ENCODE measurements around the gene MOGAT2. TPM values are rescaled to one million over a fixed set of nuclear protein-coding genes. Genes with fewer than 3 reads are reported as not detected.
"Not testable (repeated sequence)": the region's sequence is repeated elsewhere in the genome, so short reads cannot be mapped to it uniquely, and the experiment has no call there.

MOGAT2 gene
- total RNA-seq, 1 donor from 2014 or later, result not detected

DNA sequence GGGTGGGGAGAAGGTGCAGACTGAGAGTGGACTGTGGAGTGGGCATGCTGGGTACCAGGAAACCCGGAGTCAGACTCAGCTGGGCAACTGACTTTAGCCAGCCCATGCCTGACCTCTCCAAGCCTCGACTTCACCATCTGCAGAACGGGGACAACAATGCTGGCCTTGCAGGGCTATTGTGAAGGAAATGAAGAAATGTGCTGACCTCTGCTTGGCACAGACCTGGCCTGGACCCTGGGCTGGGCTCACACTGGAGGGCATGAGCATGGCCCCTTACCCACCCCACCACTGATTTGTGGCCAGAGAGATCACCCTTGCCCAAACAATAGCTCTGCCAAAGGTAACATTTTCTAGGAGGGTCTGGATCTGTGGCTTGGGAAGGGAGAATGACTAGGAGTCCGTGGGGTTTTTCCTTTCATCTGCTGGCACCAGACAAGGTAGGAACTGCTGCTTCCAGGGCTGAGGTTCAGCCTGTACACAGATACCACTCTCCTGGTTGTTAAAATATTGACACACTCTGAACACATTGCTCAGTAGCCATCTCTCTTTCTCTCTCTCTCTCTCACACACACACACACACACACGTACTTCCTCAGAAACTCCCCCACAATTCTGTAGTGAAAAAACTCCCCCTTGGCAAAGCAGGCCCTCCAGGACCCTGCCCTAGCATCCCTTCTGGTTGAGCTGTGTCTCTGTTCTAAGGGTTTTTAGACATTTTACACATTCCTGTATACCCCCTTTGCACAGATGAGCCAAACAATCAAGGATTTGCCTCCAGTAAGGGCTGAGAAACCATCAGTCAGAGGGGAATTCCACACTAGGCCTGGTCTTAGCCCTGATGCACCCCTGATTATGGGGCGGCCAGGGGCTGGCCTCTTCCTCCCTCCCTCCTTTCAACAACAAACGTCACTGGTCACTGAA, 1.0 kb downstream of the MOGAT2 start:
- intact Hi-C loops (cut with micrococcal nuclease), result no loop called here

DNA sequence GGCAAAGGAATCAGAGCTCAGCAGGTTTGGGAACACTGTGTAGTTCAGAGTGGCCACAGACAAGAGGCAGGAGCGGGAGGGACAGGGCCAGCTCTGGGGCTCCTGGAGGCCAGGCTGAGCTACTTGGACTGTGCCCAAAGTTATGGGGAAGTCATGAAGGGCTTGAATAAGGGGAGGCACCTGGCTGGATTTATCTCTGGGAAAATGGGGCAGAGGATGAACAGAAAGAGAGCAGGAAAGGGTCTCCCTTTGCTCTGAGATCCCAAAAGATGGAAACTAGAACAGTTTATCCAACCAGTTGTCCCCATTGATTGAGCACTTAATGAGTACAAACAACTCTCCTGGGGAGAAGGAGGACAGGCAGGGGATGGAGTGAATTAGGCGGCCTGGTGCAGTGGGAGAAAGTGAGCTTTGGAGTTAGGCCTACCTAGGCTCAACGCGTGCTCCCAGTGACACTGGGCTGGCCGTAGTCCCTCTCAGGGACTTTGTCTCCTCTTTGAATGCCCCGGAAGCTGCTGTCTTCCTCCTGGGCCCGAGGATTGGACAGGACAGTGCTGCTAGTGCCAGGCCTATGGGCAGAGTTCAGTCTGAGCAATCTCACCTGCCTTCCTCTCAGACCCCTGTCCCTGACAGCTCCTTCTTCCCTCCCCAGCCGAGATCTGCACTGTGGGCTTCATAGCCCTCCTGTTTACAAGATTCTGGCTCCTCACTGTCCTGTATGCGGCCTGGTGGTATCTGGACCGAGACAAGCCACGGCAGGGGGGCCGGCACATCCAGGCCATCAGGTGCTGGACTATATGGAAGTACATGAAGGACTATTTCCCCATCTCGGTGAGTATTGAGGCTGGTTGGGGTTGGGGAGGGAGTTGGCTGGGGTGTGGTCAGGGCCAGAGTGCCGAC, 2.0 kb downstream of the MOGAT2 start:
- intact Hi-C loops (cut with micrococcal nuclease), result no loop called here

DNA sequence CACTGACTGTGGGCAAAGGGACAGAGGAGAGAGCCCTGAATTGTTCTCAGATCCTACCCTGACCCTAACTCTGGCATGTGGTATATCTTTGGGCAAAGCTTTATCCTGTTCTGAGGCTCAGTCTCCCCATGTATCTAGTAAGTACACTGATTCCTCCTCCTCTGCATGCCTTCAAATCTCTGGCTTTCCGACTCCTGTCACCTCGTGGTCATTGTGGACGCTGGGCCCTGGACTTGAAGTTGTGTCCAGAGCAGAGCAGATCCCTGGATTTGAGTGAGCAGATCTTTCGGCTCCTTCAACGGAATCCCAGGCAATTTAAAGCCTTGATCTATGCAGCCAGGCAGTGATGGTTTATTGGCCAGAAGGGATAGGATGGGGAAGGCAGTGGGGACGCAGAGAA, 3.0 kb downstream of the MOGAT2 start:
- intact Hi-C loops (cut with micrococcal nuclease), result no loop called here

DNA sequence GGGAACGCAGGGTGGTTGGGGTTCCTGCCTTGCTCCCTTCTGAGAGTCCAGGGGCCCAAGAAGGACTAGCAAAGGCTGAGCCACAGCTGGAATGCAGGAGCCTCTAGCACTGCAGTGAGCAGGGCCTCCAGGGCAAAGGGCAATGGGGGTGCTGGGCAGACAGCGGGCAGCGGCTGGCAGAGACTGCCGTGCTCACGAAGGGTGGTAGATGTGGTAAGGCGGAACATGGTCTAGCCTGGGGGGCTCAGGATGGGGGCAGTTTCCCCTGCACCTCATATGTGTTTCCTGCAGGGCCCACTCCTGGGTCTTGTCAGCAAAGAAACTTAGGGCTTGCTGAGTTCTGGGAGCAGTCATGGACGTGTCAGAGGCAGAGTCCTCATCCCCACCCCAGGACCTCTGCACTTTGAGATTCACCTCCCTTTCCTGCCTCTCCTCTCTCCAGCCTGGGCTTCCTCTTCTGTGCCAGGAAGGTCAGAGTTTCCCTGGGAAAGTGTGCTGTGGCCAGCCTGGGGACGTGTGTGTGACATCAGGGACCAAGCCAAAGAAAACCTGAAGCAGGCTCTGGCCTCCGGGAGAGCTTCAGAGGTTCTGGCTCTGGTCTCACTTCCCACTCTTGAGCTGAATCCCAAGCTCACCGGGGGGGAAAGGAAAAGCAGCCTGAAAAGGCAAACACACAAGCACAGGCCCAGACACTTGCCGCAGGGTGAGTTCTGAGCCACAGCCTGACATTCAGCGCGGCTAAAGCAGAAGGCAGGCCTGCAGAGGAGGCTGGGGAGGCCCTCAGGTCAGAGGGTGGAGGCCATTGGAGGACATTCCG, 4.4 kb downstream of the MOGAT2 start:
- intact Hi-C loops (cut with micrococcal nuclease), result no loop called here

DNA sequence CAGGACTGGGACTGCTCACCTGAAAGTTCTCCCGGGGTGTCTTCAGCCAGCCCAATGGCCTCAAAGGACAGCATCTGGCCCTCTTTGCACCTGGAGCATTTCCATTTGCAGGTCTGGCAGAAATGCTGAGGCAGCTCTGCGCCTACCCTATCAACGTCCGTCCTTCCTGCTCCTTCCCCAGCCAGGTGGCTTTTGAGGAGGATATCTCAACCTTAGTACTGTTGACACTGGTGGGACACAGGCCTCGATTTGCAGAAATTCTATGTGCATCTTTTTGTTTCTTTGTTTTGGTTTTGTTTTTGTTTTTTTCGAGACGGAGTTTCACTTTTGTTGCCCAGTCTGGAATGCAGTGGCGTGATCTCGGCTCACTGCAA, 5.0 kb downstream of the MOGAT2 start:
- intact Hi-C loops (cut with micrococcal nuclease), result loop anchor here (1.0 kb wide), 5 partner anchors 46 to 597 kb away; partner anchors contain the start of gene DGAT2

DNA sequence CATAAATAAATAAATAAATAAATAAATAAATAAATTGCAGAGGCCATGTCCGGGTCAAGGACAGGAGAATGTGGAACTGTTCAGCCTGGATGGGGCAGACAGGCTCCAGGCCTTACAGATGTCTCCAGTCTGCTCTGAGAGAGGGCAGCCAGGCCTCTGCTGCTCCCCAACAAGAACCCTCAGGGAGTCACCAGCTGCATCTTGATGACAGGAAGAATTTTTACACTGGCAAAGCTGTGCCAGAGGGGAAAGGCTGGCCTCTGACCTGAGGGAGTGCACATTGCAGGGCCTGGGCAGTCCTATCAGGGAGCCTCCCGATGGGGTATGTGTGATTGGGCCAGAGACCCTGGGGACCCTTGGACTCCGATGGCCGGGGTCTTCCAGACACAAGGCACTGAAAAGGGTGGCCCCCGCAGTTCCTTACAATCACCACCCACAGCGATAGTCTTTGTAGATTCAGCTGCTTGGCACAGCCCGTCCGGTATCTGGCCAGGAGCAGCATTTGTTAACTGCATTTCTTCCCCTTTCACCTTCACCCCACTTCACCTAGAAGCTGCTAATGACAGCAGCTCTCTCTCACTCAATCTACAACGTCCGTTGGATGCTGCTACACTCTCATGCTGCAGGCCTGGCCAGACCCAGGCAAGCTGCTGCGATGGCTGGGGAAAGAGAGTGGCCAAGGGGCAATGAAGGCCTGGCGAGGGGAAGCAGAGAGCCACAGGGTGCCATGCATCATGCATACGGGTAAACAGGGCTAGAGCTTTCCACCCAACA, 8.1 kb downstream of the MOGAT2 start:
- intact Hi-C loops (cut with micrococcal nuclease), result no loop called here

DNA sequence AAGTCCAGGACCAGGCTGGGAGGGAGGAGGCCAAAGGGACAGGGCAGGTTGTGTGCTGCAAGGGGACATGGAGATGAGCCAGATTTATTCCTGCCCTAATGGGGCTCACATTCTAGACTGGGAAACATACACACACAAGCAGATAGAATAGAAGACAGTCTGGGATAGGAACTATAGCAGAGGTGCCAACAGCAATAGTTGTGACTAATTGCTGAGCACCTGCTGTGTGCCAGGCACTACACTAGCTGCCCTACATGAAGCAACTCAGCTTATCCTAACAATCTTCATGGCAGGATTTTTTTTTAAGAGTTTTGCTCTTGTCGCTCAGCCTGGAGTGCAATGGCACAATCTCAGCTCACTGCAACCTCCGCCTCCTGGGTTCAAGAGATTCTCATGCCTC, 11.4 kb downstream of the MOGAT2 start:
- intact Hi-C loops (cut with micrococcal nuclease), result no loop called here

DNA sequence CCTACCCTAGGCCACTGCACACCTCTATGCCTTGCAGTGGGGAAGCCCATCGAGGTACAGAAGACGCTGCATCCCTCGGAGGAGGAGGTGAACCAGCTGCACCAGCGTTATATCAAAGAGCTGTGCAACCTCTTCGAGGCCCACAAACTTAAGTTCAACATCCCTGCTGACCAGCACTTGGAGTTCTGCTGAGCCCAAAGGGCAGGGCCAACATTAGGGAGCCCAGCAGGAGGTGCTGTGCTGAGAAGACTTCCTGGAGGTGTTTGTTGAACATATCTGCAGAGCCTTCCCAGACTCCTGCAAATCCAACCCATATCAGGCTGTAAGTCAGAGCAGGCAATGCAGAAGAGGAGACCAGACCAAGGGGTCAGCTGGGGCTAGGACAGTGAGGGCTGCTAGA, 13.5 kb downstream of the MOGAT2 start:
- intact Hi-C loops (cut with micrococcal nuclease), result no loop called here

DNA sequence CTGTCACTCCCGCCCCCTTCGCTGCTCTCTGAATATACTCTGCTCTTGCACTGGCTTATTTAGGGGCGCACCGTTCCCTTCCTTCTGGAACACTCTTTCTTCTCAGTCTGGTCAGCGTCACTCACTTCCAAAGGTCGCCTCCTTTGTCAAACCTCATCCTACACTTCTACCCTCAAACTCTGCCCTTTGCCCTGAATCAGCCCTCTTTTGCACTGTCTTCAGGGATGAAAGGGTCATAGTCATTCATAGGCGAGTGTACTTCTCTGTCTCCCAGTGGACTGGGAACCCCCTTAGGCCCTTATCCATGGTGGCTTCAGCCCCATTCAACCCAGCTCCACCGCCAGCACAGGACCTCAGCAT, 15.4 kb downstream of the MOGAT2 start:
- intact Hi-C loops (cut with micrococcal nuclease), result no loop called here

DNA sequence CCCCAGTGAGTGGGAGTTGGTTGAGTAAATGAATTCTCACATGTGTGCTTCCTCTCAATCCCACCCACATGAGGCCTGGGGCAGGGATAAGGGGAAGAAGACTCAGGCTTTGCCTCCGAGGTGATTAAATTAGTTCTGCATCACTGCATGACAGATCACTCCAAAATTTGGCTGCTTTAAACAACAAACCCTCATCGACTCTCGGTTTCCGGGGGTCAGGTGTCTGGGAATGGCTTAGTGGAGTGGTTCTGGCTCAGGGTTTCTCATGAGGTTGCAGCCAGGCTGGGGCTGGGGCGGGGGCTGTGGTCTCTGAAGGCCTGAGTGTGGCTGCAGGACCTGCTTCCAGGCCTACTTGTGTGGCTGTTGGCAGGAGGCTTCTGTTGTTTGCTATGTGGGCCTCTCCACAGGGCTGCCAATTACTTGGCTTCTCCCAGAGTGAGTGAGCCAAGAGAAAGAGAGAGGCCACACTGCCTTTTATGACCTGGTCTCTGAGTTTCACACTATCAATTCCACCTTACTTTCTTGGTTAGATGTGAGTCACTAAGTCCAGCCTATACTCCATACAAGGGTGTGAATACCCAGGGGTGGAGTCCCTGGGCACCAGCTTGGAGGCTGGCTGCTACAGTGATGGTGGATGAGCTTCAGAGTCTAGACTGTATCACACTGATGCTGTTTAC, 15.9 kb downstream of the MOGAT2 start:
- intact Hi-C loops (cut with micrococcal nuclease), result no loop called here

DNA sequence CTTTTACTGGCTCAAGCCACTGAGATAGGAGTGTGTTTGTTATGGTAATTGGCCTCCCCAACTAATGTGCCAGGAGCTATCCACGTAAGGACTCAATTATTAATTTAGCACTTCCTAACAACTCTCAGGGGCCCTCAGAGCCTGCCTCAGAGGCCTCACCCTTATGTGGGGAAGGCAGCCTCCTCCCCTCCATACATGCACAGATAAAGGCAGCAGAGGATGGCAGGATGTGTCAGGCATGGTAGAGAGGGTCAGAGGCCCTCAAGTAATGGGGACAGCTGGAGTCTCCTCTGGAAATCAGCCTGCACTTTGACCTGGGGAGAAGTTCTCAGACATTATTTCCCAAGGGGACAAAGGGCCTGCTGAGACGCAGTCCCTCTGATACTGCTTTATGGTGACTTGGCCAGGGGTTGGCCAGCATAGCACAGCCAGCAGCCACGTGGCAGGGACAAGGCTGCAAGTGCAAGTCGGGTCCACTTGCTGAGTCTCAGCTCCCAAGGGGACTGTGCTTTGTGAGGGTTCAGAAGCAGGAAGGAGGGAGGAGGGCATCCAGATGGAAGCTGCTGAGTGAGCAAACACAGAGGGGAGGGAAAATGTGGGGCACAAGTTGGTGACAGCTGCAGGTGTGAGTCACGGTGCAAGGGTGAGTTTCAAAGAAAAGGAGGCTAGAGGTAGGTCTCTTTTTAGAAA, 17.0 kb downstream of the MOGAT2 start:
- intact Hi-C loops (cut with micrococcal nuclease), result no loop called here

DNA sequence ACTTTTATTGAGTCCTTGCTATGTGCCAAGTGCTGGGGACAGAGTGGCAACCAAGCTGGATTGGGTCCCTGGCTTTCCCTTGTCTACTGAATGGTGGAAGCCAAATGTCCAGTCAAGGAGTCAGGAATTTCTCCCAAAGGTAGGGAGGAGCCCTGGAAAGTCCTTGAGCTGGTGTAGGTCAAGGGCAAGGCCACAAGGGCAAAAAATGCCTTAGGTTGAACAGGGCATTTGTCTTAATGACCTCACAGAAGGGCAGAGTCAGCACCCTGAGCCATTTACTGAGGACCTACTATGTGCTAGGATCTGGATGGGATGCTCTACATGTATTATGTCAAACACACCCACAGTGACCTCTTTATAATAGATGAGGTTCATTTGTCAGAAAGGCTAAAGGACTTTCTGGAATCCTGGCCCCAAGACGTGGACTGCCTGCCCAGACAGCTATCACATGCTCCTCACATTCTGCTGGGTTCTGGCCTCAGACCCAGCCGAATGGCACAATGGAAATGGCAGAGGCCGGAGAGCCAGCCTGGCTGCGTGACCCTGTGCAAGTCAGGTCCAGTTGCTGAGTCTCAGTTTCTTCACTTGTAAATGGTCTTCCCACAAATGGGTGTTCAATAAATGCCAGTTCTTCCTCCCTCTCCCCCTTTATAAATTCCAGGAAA, 17.7 kb downstream of the MOGAT2 start:
- intact Hi-C loops (cut with micrococcal nuclease), result no loop called here

DNA sequence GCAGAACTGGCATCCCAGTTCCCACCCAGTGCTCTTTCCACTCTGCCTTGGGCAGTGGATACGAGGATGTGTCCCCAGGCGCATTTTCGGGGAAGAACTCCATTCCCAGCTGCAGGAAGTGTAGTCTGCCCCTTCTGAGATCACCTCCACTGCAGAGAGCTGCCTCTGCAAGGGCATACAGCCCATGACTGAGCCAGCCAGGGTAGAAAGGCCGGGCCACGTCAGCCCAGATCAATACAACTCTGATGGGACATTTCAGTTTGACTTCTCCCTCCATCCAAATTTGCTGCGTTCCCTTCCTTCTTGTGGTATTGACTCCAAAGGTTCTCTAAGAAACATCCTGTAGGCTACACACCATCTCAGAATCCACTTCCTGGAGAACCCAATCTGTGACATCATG, 19.7 kb downstream of the MOGAT2 start:
- intact Hi-C loops (cut with micrococcal nuclease), result no loop called here

DNA sequence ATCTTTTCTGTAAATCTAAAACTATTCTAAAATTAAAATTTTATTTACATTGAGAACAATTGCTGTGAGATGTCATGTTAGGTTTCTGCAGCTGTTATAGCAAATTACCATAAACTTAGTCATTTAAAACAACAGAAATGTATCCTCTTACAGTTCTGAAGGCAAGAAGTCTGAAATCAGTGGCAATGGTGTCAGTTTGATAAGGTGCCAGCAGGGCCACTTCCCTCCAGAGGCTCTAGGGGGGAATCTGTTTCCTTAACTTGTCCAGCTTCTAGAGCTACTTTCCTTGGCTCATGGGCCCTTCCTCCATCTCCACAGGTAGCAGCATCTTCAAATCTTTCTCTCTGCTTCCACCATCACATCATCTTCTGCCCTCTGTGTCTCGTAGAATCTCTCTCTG, 23.0 kb downstream of the MOGAT2 start:
- intact Hi-C loops (cut with micrococcal nuclease), result no loop called here

DNA sequence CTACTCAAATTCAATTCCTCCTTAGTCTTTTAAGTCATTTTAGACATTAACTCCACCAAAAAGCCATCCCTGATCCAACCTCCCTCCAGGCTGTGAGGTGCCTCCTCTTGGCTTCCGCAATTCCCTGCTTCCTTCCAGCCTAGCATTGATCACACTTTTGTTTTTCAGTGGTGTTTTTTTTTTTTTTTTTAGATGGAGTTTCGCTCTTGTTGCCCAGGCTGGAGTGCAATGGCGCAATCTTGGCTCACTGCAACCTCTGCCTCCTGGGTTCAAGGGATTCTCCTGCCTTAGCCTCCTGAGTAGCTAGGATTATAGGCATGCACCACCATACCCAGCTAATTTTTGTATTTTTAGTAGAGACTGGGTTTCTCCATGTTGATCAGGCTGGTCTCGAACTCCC, 25.5 kb downstream of the MOGAT2 start:
- intact Hi-C loops (cut with micrococcal nuclease), result not testable (repeated sequence)

DNA sequence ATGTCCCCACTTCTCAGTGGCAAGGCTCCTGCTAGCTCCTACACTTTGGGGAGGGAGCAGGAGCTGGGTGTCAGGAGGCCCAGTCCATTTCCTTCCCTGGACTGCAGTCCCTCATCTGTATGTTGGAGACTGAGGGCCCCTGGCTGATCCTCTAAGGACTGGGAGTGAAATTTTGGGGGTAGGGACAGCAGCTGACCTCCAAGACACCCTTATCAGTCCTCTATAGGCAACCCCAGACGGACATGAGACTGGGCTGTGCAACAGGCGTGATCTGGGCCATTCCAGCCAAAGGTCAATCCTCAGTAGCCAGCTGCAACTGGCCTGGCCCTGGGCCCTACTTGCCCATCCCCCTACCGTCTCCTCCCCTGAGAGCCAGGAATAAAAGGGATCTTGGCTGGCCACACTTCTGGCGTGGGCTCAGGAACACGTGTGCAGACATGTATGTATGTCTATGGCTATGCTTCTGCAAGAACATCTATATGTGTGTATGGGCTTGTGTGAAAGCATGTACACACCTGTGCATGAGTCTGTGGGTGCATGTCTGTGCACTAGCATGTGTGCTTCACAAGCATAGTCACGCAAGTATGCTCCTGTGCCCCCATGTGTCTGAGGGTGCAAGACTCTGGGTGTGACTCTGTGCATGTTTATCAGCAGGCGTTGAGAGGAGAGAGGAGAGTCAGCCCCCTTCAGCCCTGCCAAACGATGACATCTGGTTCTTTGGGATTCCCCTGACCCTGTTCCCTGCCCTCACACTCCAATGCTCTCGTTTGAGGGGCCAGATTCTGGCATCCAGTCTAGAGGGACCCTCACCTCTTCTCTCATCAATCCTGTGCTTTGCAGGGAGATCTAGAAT, 26.3 kb downstream of the MOGAT2 start:
- intact Hi-C loops (cut with micrococcal nuclease), result no loop called here

DNA sequence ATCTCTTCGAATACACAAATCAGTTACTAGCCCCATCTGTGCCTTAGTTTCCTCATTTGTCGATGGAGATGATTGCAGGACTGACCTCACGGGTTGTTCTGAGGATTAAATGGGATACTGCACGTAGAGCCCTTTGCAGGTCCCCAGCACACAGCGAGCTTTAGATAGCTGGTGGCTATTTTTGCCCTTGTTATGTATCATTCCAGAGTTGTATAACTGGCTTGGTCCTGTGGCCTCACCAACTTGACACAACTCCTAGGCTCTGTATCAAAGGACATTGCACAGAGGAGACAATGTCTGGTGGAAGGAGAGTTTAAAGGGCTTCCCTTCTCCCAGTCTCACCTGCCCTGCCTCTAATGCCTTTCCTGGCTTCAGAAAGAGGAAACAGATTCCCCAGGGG, 28.2 kb downstream of the MOGAT2 start:
- intact Hi-C loops (cut with micrococcal nuclease), result no loop called here

DNA sequence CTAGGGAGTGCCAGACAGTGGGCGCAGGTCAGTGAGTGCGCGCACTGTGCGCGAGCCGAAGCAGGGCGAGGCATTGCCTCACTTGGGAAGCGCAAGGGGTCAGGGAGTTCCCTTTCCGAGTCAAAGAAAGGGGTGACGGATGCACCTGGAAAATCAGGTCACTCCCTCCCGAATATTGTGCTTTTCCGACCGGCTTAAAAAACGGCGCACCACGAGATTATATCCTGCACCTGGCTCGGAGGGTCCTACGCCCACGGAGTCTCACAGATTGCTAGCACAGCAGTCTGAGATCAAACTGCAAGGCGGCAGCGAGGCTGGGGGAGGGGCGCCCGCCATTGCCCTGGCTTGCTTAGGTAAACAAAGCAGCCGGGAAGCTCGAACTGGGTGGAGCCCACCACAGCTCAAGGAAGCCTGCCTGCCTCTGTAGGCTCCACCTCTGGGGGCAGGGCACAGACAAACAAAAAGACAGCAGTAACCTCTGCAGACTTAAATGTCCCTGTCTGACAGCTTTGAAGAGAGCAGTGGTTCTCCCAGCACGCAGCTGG, 31.2 kb downstream of the MOGAT2 start:
- intact Hi-C loops (cut with micrococcal nuclease), result not testable (repeated sequence)

Measured in T-helper 1 cell treated with Interleukin-12 subunit alpha and Interleukin-12 subunit beta and Interleukin-4 antibody, amounts not matched to agents 30 ng/mL and 1 ng/mL, for 36 hours (primary cell).